Psoas muscle (tissue), 8 donors: ENCODE results near the gene TRPM3. TPM values are rescaled to one million over a fixed set of nuclear protein-coding genes. Genes with fewer than 3 reads are reported as not detected.

Source experiments
- ATAC-seq, 4 donors: fragments of 200-7000 bp; cut with Tn5 transposase; one replicate each; pipeline ENCODE4 v1.9.1; 2020; ENCODE audit warnings: moderate library complexity in 3 of 4, mild to moderate bottlenecking in 2 of 4
- DNase-seq, 2 donors: peaks; one replicate each; pipeline ENCODE4 v3.0.0-alpha.2; 2020
- H3K27ac ChIP-seq: fragments of 200-600 bp; one replicate; pipeline ENCODE4 v1.8.0; 2022
- H3K27me3 ChIP-seq, 3 donors: fragments of 200-600 bp in 1 of 3; one replicate each; pipeline versions ENCODE4 v1.6.1 to v1.8.0; 2013 to 2022; ENCODE audit warnings: low read length in 2 of 3, mild to moderate bottlenecking in 2 of 3, moderate library complexity in 1 of 3; ENCODE audit not compliant: insufficient read depth in 3 of 3
- H3K36me3 ChIP-seq, 2 donors: fragments of 200-600 bp in 1 of 2; one replicate each; pipeline versions ENCODE4 v1.6.1 to v1.8.0; 2013 to 2022; ENCODE audit warnings: low read depth in 1 of 2, mild to moderate bottlenecking in 1 of 2, moderate library complexity in 1 of 2; ENCODE audit not compliant: insufficient read depth in 1 of 2
- H3K4me1 ChIP-seq: fragments of 200-600 bp; one replicate; pipeline ENCODE4 v1.8.0; 2022
- H3K4me3 ChIP-seq: fragments of 200-600 bp; one replicate; pipeline ENCODE4 v1.8.0; 2022; ENCODE audit warnings: mild to moderate bottlenecking
- H3K9me3 ChIP-seq: fragments of 200-600 bp; one replicate; pipeline ENCODE4 v1.8.0; 2022
- WGBS, 3 donors: extraction: QIAGEN DNeasy Blood & Tissue Kit; methylation state at CpG; one replicate each; pipeline versions ENCODE4 v1.1.6 to v1.1.7; 2013; 5-methylcytosine and 5-hydroxymethylcytosine counted together
- intact Hi-C, 2 donors: fragments of 100-400 bp; cut with DNase I; formaldehyde crosslinking; loops; one replicate each; pipeline versions ENCODE4 v1.11.0 to v1.14.2; 2022
- polyA plus RNA-seq, 3 donors: library from polyadenylated mRNA; stranded (reverse); fragments of 200-250 nt; gene quantifications; one replicate each; pipeline ENCODE4 v1.2.3, GENCODE V29; 2013
- total RNA-seq, 4 donors: library from RNA; stranded (reverse); fragmentation: NEBNext Ultra II Directional in 2 of 4; extraction: Animal tissue kit (Norgen Biotek cat#: 25700) in 2 of 4; gene quantifications; one replicate each; pipeline versions ENCODE4 v1.2.1 to v1.2.4, GENCODE V29; 2021 to 2023
- TF ChIP-seq, protein P1 (sequence below): fragments of 200-600 bp; IDR thresholded peaks from one replicate; pipeline ENCODE4 v1.8.0; 2022; ENCODE audit warnings: antibody characterized with exemption
- donor health status: healthy with polysubstance abuse.
- donor health status: DM: no; HTN: no; CAD: no; lungs with moderate emphysema.
- donor health status: Bipolar disorder and iron deficiency.
- donor health status: healthy.
- donor health status: DM: yes; HTN: yes; CAD: no.
- donor health status: DM: no; HTN: no; CAD: no.
- donor health status: DM: no; HTN: no; CAD: no.
- donor health status: DM: yes; HTN: yes; CAD: no.

The TRPM3 gene
- total and polyA plus RNA-seq, 7 donors = 0.01 to 0.16 (median 0.06) TPM; not detected in 3

DNA sequence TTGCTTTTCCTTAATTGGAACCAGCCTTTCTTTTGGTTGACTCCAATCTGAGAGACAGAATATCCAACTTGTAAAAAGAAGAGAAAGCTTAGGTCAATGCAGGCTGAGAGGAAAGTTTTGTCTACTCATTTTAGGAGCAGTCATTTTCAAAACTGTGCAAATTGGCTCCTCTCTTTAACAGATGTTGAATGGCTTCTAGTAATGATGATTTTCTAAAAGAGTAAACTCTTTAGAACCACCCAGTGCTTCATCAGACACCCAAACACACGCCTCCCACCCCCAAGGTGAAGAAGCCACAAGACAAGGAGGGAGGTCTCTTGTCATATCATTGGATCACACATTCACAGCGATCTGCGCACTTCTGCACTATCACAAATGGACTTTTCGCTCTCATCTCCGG, 590.7 kb downstream of the TRPM3 start:
- 90 to 95% (median 90%) methylated on average over 5 of the region's 5 CpGs for WGBS, 3 donors
- H3K4me1 ChIP-seq = no peaks in the 10 kb centered on the region
- intact Hi-C loops = no loop called here
- H3K4me3 ChIP-seq = no peak overlapping the region
- DNase-seq (no peak), ATAC-seq (no peak)
- H3K36me3 ChIP-seq = no peaks in the 10 kb centered on the region
- TF ChIP-seq, protein P1, sequence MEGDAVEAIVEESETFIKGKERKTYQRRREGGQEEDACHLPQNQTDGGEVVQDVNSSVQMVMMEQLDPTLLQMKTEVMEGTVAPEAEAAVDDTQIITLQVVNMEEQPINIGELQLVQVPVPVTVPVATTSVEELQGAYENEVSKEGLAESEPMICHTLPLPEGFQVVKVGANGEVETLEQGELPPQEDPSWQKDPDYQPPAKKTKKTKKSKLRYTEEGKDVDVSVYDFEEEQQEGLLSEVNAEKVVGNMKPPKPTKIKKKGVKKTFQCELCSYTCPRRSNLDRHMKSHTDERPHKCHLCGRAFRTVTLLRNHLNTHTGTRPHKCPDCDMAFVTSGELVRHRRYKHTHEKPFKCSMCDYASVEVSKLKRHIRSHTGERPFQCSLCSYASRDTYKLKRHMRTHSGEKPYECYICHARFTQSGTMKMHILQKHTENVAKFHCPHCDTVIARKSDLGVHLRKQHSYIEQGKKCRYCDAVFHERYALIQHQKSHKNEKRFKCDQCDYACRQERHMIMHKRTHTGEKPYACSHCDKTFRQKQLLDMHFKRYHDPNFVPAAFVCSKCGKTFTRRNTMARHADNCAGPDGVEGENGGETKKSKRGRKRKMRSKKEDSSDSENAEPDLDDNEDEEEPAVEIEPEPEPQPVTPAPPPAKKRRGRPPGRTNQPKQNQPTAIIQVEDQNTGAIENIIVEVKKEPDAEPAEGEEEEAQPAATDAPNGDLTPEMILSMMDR = no peak
- no peaks in the 10 kb centered on the region for H3K27me3 ChIP-seq
- no peak overlapping the region for H3K27ac ChIP-seq
- no peaks in the 10 kb centered on the region for H3K9me3 ChIP-seq

DNA sequence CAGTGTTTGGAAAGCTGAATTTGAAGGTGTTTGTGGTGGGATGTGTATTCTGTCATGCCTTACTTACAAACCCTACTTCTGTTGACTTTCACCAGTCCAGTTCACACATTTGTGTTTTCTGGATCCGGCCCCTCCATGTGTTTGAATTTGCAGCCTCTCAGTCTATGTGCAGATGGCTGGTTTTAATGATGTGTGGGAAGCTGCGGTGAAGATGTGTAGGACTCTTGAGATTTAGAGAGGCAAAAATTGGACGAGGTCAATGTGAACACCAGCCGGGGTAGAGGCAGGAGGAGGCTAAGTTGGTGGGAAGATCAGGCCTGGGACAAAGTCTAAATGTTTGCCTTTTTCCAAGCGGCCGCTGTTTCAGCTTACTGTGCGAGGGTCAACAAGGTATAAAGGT, 591.6 kb downstream of the TRPM3 start:
- H3K27ac ChIP-seq = no peak overlapping the region
- H3K9me3 ChIP-seq = no peaks in the 10 kb centered on the region
- intact Hi-C loops = no loop called here
- H3K4me3 ChIP-seq = no peak overlapping the region
- H3K27me3 ChIP-seq = no peaks in the 10 kb centered on the region
- DNase-seq = no peak
- ATAC-seq = no peak
- no peaks in the 10 kb centered on the region for H3K36me3 ChIP-seq
- TF ChIP-seq, protein P1 = no peak
- no peaks in the 10 kb centered on the region for H3K4me1 ChIP-seq
- WGBS, 3 donors = 77 to 83% (median 81%) methylated on average over 7 of the region's 7 CpGs

DNA sequence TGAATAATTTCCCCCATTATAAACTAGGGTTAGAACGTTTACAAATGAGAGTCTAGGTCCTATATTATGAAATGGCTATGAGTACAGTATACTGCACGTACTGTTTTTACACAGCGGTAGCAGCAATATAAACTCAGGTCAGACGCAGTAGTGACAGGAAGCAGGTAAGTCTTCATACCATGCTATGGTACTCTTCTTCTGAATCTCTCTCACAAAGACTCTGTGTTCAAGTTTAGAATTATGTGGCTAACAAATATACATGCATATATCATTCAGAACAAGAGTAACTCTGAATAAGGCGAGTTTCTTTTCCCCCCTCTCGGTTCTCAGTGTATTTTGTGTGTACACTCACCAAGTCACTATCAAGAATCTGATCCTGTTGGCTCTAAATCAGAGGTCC, 592.0 kb downstream of the TRPM3 start:
- Histone ChIP-seq H3K4me1 (no peaks in the 10 kb centered on the region), H3K9me3 (no peaks in the 10 kb centered on the region), H3K27me3 (no peaks in the 10 kb centered on the region), H3K36me3 (no peaks in the 10 kb centered on the region), H3K4me3 (no peak overlapping the region), H3K27ac (no peak overlapping the region)
- intact Hi-C loops = no loop called here
- TF ChIP-seq, protein P1 = no peak
- DNase-seq (no peak), ATAC-seq (no peak)
- WGBS, 3 donors = 89 to 92% (median 91%) methylated on average over 6 of the region's 6 CpGs

DNA sequence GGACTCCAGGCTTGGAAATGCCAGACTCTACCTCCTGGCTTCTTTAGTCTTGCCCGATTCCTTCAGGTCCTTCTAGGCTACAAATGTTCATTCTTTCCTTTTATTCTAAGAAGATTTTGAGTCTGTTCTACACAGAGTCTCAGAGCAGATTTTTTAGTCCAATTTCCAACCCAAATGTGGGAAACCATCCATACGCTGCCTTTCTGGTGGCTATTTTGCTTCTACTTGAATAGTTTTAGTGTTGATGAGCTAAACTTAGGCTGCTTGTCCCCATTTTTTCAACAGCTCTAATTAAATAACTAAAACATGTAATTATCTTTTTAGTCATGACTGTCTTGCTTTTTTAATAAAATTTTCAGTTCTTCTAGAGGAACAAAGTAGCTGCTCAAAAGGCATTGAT, 594.5 kb downstream of the TRPM3 start:
- no peak for DNase-seq
- ATAC-seq = no peak
- Histone ChIP-seq H3K27me3 (no peaks in the 10 kb centered on the region), H3K36me3 (no peaks in the 10 kb centered on the region), H3K27ac (no peak overlapping the region), H3K4me1 (no peaks in the 10 kb centered on the region), H3K4me3 (no peak overlapping the region), H3K9me3 (no peaks in the 10 kb centered on the region)
- TF ChIP-seq, protein P1 = no peak
- intact Hi-C loops = no loop called here
- WGBS, 3 donors = 96 to 100% (median 97%) methylated on average over 2 of the region's 2 CpGs

DNA sequence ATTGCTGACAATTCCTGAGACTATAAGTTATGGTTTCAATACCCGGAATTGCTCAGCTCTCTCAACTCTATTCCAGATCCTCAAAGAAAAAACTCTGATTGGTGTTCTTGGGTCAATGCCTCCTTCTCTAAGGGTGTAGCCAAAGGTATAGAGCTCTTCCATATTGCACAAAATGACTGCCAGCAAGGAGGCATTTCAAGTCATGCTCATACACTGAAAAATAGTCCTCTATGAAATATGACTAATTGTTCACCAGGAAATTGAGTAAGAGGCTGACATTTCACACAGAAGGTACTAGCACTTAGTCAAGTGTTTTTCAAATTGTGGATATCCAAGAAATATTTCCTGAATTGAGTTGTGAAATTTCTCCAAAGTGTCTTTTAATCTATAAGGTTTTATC, 595.9 kb downstream of the TRPM3 start:
- 86 to 93% (median 88%) methylated on average over 1 of the region's 1 CpG for WGBS, 3 donors
- peak in 1 of 4 donors; percentile 40 for ATAC-seq
- Histone ChIP-seq H3K4me3 (no peak overlapping the region), H3K27me3 (no peaks in the 10 kb centered on the region), H3K9me3 (no peaks in the 10 kb centered on the region), H3K36me3 (no peaks in the 10 kb centered on the region), H3K27ac (no peak overlapping the region), H3K4me1 (no peaks in the 10 kb centered on the region)
- DNase-seq = no peak
- intact Hi-C loops = no loop called here
- TF ChIP-seq, protein P1 = no peak
